AG04449 (cell line): ENCODE results near the gene ENOX2.

Experiments
- CTCF ChIA-PET: fragments of 350-600 bp; formaldehyde crosslinking; extraction: SDS; loops from one replicate; lab custom pipeline; 2021; ENCODE audit warnings: antibody characterized with exemption; lab: Yijun Ruan, JAX
- POLR2A ChIA-PET: fragments of 400-600, 350-600 bp; formaldehyde crosslinking; extraction: SDS; loops from one replicate; lab custom pipeline; 2020; ENCODE audit warnings: antibody characterized with exemption, inconsistent platforms; lab: Yijun Ruan, JAX
- DNase-seq: peaks from one replicate; pipeline ENCODE4 v3.0.0-alpha.2; 2010; ENCODE audit warnings: low read depth, low spot score
- H3K4me3 ChIP-seq: 2 replicates; pipeline ENCODE4 v1.5.1; 2011; ENCODE audit warnings: low read depth, mild to moderate bottlenecking, control low read depth, low read length
- CTCF ChIP-seq: IDR thresholded peaks from one replicate; pipeline ENCODE4 v1.5.1; 2011; ENCODE audit warnings: mild to moderate bottlenecking, moderate library complexity, low read length, control low read depth, inconsistent platforms; ENCODE audit not compliant: insufficient read depth; ENCODE audit errors: missing control alignments

ENOX2 gene

GRCh38 chrX:130594453-130594916 is 308.5 kb downstream of the ENOX2 start:
- POLR2A ChIA-PET = no interaction called here
- no peak overlapping the region for H3K4me3 ChIP-seq
- no peak for TF ChIP-seq CTCF
- no peak for DNase-seq
- CTCF ChIA-PET = no interaction called here

- ChIA-PET POLR2A (no interaction called here), CTCF (no interaction called here)
- DNase-seq = no peak
- no peak for TF ChIP-seq CTCF
- H3K4me3 ChIP-seq = no peak overlapping the region
Measured at GRCh38 chrX:130593911-130594310, 309.1 kb downstream of the ENOX2 start.

- ChIA-PET CTCF (no interaction called here), POLR2A (no interaction called here)
- no peak for DNase-seq
- no peak for TF ChIP-seq CTCF
- H3K4me3 ChIP-seq = no peak overlapping the region
Measured at GRCh38 chrX:130592204-130592603, 310.8 kb downstream of the ENOX2 start.

GRCh38 chrX:130578906-130579305 is 324.1 kb downstream of the ENOX2 start:
- ChIA-PET POLR2A (no interaction called here), CTCF (no interaction called here)
- DNase-seq = no peak
- H3K4me3 ChIP-seq = no peak overlapping the region
- TF ChIP-seq CTCF = no peak

GRCh38 chrX:130577431-130577830 is 325.6 kb downstream of the ENOX2 start:
- H3K4me3 ChIP-seq = no peak overlapping the region
- no peak for DNase-seq
- ChIA-PET CTCF (interaction anchor here (0.9 to 4.4 kb wide), 3 partner anchors 16 to 344 kb away, joined by 4 to 108 read pairs (median 4); no protein-coding TSS in a partner anchor), POLR2A (no interaction called here)
- no peak for TF ChIP-seq CTCF

- peak; percentile 71 for TF ChIP-seq CTCF
- ChIA-PET POLR2A (interaction anchor here (0.5 kb wide), 1 partner anchor 25 kb away, joined by 3 read pairs; no protein-coding TSS in a partner anchor), CTCF (interaction anchor here (0.7 to 4.4 kb wide), 21 partner anchors 13 to 368 kb away, joined by 3 to 108 read pairs (median 3); no protein-coding TSS in a partner anchor)
- no peak overlapping the region for H3K4me3 ChIP-seq
- no peak for DNase-seq
Measured at GRCh38 chrX:130575831-130576389, 327.1 kb downstream of the ENOX2 start.
